Ishikawa (cell line): ENCODE data around the gene TUT1.

Source experiments
- CEBPB ChIP-seq: IDR thresholded peaks from 2 replicates; pipeline ENCODE4 v1.6.1; 2012
- CREB1 ChIP-seq: IDR thresholded peaks from 2 replicates; pipeline ENCODE4 v1.6.1; 2012; ENCODE audit warnings: low read depth
- EGR1 ChIP-seq: IDR thresholded peaks from 2 replicates; pipeline ENCODE4 v1.6.1; 2012
- EP300 ChIP-seq: IDR thresholded peaks from 2 replicates; pipeline ENCODE4 v1.6.1; 2012; ENCODE audit warnings: borderline replicate concordance
- FOXM1 ChIP-seq: IDR thresholded peaks from 2 replicates; pipeline ENCODE4 v1.6.1; 2012; ENCODE audit warnings: low read depth, borderline replicate concordance
- MAX ChIP-seq: IDR thresholded peaks from 2 replicates; pipeline ENCODE4 v1.6.1; 2012
- NFIC ChIP-seq: IDR thresholded peaks from 2 replicates; pipeline ENCODE4 v1.6.1; 2012
- RAD21 ChIP-seq: IDR thresholded peaks from 2 replicates; pipeline ENCODE4 v1.6.1; 2012; ENCODE audit warnings: low read depth
- REST ChIP-seq: IDR thresholded peaks from 2 replicates; pipeline ENCODE4 v1.6.1; 2012; ENCODE audit warnings: low read depth, mild to moderate bottlenecking
- TAF1 ChIP-seq: IDR thresholded peaks from 2 replicates; pipeline ENCODE4 v1.6.1; 2012; ENCODE audit warnings: low read depth, mild to moderate bottlenecking
- TCF12 ChIP-seq: IDR thresholded peaks from 2 replicates; pipeline ENCODE4 v1.6.1; 2012; ENCODE audit warnings: low read depth
- TEAD4 ChIP-seq: IDR thresholded peaks from 2 replicates; pipeline ENCODE4 v1.6.1; 2012
- USF1 ChIP-seq: IDR thresholded peaks from 2 replicates; pipeline ENCODE4 v1.6.1; 2012
- YY1 ChIP-seq: IDR thresholded peaks from 2 replicates; pipeline ENCODE4 v1.6.1; 2012; ENCODE audit warnings: low read depth
- ZBTB7A ChIP-seq: IDR thresholded peaks from 2 replicates; pipeline ENCODE4 v1.6.1; 2012; ENCODE audit warnings: low read depth

Gene TUT1

DNA sequence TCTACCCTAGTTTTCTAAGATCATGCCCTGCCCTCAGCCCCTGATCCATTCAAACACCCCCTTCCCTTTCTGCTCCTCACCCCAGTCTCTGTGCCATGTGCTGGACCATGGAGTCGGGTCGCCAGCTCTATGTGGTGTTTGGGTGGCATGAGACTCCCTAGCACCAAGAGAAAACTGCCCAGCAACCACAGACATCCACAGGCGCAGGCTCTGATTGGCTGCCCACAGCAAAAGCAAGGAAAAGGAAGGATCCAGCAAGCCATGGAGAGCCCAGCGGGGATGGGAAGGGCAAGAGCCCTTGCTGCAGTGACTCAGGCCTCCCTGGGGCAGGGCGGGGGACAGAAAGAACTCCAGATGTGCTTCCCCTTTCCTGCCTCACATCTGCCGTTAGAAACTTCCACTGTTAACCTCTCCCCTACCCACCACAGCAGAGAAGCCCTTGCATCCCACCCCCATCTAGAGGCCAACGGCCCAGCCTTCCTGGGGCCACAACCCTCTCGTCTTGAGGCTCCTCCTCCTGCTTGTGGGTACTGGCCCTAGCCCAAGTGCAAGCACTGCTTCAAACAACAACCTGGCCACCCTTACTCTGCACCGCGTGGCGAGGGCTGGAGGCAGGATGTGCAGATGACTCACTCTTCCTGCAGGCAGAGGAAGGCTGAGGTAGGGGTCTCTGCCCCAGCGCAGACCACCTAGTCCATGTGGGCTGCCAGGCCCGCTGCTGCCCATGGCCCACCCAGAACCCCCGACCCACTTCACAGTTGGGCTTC lies 35.0 kb downstream of the TUT1 start:
- no peak for TF ChIP-seq RAD21
- peak; percentile 34 for TF ChIP-seq TCF12
- TF ChIP-seq EGR1, result no peak
- peak; percentile 76 for TF ChIP-seq CREB1
- TF ChIP-seq TEAD4, result no peak
- TF ChIP-seq MAX, result peak; percentile 96
- TF ChIP-seq FOXM1, result no peak
- peak; percentile 99 for TF ChIP-seq ZBTB7A
- TF ChIP-seq USF1, result no peak
- TF ChIP-seq EP300, result no peak
- no peak for TF ChIP-seq TAF1

DNA sequence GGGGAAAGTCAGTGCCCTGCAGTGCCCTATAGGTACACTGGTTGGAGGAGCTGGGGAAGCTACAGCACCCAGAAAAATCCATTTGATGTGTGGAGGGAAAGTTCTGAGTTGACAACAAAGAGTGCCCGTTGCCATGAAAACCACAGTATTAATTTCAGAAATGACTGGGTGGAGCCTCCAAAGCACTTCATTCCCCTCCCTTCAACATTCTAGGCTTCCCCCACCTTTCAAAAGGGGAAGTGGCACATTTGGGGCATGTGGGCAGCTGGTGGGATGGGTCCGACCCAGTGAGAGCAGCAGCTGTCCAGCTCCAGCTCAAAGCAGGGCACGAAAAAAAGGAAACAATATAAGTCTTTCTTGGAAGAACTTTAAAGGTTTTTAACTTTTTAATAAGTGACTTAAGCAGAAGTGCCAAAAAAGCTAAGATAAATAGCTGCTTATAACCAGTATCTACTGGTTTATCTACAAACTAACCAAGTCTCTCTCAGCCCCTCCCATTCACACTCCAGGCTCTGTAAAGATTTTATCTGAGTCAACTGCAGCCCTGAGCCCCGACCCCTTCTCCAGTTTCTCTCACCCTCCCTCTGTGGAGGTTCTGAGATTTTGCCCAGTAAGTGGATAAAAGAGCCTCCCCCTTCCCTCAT lies 35.7 kb downstream of the TUT1 start:
- TF ChIP-seq RAD21 (no peak), YY1 (no peak), FOXM1 (no peak), TEAD4 (no peak), NFIC (no peak), EGR1 (no peak), ZBTB7A (no peak), REST (no peak), TAF1 (no peak), TCF12 (no peak), CEBPB (no peak), USF1 (no peak), CREB1 (no peak), EP300 (no peak), MAX (no peak)

DNA sequence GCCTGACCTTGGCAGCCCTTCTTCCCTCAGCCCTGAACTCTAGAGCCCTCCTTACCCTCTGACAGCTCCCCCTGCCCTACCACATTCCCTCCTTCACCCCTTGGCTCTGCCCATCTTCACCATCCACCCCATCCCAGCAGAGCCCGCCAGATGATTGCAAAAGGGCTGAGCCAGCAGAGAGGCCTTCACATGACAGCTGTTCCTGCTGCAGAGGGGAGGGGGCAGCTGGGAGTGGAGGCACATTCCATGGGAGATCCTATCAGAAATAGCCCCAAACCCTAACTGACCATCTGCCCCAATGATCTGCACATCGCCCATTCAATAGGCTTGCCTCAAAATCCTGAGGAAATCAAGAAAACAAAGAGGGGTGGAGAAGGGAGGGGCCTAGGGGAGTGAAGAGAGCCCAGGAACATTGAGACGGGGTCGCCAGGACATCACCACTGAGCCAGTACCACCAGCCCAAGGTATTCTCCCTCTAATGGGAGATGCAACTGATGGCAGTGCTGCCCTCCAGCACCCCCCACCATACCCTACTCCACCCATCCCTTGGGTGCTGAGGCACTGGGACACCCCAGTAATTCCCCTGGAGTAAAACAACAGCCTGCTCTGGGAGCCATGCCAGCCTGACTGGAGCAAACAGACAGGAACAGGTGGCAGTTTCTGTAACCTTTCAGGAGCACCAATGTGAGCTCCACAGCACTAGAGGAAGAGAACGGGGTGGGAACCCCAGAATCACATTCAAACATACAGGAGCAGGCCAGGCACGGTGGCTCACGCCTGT lies 36.7 kb downstream of the TUT1 start:
- TF ChIP-seq EP300, result no peak
- TF ChIP-seq TCF12, result no peak
- TF ChIP-seq CEBPB, result no peak
- TF ChIP-seq MAX, result no peak
- no peak for TF ChIP-seq YY1
- no peak for TF ChIP-seq USF1
- no peak for TF ChIP-seq FOXM1
- TF ChIP-seq RAD21, result no peak
- TF ChIP-seq NFIC, result no peak
- no peak for TF ChIP-seq EGR1
- no peak for TF ChIP-seq REST
- no peak for TF ChIP-seq ZBTB7A
- no peak for TF ChIP-seq TEAD4

GRCh38 chr11:62553839-62554361 lies 37.4 kb downstream of the TUT1 start:
- TF ChIP-seq TEAD4 (0 out of 2 replicates have a peak, but pooled peaks have one; percentile 2), FOXM1 (no peak), ZBTB7A (0 out of 2 replicates have a peak, but pooled peaks have one; percentile 0), REST (no peak)
